Islet precursor cell (in vitro differentiated cells): ENCODE measurements around the gene AUTS2.

ENCODE experiments used
- DNase-seq: peaks from one replicate; pipeline ENCODE4 v3.0.0-alpha.2; 2018

AUTS2 gene

DNA sequence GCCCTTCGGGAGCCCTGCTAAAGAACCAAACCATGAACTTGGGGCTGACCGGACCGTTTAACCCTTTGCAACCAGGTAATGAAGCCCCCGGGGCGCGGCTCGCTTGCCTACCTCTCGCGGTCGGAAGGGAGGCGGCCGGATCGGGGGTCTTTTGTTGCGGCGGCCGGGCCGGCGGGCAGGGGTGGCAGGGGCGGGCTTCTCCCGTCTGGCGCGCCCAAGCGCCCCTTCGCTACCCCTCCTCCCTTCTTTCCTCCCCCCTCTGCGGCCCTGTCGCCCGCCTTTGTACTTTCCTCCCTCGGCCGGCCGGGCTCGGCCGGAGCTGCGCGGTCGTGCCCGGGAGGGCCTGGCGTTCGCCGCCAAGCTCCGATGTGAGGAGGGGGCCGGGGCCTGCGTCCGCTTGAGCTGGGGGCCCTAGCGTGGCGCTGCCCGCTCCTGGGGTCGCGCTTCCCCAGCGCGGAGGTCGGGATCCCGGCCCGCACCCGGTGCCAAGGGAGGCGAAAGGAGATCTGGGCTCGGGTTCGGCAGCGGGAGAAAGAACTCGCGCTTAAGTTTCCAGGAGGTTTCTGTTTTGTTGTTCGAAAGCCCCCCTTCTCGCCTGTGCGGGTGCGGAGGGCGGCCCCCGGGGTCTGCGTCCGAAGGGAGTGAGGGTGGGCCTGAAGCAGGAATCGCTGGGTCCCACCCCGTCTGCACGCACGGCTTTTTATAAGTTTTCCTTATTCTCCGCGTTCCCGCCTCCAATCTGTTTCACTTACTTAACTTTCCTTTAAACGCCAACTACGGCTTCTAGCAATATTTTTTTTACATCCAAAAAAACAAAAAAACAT is 1096.9 kb downstream of the AUTS2 start:
- DNase-seq: no peak

- no peak for DNase-seq
Observed at GRCh38 chr7:70695795-70696083, 1097.5 kb downstream of the AUTS2 start.

- no peak for DNase-seq
Observed at GRCh38 chr7:70696201-70696754, 1098.0 kb downstream of the AUTS2 start.

DNA sequence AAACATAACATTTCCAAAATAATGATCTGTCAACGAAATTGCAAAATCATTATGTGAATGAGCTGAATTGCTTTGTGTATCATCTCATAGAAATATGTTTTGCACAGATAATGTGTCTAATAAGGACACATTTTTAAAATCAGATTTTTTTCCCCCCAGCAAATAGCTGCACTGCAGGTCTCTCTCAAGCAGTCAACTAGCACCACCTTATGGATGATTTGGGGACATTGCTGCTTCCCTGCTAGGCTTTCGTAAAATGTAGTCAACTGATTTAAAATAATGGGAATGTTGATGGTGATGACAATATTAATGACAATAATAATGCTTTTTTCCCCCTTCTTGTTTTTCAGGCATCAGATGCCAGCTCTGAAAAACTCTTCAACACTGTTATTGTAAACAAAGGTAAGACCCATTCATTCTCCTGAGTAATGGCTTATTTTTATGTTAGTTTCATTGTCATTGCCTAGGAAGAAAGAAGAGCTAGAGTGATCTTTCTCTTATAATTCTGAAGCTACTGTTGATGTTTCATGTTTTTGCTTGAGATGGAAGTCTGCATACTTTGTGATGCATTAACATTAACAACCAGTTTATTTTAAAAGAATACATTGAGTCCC is 1100.1 kb downstream of the AUTS2 start:
- no peak for DNase-seq

DNA sequence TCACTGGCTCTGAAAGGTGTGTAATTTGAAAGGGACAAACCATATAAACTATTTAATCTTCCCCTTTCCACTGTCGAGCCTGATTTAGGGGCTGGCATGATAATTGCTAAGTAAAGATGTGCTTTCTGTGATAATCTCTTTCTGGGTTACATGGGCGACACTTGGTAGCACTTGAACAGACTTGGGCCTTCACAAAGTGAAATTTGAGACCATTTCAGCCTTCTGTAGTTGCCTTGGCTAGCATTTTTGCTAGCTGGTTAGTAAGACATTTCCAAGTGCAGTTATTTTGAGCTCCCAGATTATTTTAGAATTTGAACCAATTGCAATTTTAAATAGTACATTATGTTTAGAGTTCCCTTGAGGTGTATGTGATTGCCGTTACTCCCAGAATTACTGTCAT is 1101.0 kb downstream of the AUTS2 start:
- no peak for DNase-seq

DNA sequence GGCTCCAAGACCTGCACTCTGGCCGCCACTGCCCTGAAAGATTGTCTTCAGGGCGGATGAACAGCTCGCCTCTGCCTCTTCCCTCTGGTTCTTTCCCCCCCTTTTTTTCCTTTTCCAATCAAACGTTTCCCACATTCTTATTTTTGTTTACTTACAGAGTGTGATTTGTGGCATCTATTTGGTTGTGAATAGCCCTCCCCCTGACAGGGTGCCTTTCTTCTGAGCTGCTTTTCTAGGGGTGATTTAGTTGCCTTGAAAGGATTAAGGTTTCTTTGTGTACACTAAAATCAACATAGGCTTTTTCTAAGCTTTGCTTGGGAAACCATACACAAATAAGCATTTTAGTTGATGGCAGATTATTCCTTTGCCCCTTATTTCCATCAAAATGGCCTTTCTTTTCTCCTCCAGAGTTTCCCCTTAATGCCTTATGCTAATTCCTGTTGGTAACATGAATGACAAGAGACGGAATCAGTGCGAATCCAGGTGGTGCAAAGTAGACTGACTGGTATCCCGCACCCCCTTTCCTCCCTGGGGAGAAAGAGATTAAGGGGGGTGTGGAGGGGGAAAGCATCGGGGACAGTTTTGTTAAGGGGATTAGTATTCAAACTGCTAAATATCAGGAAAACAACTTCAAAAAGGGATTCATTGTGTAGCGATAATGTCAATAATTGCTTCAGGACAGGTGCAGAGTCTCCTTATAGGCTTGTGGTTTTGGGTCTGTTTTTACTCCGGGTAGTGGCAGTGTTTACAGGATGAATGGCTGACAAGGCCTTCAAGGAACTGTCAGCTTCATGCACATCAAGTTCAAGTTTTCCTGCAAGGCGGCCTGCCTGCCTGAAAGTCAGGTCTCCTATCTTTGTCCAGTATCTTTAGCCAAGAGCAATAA is 1102.0 kb downstream of the AUTS2 start:
- DNase-seq: no peak

DNA sequence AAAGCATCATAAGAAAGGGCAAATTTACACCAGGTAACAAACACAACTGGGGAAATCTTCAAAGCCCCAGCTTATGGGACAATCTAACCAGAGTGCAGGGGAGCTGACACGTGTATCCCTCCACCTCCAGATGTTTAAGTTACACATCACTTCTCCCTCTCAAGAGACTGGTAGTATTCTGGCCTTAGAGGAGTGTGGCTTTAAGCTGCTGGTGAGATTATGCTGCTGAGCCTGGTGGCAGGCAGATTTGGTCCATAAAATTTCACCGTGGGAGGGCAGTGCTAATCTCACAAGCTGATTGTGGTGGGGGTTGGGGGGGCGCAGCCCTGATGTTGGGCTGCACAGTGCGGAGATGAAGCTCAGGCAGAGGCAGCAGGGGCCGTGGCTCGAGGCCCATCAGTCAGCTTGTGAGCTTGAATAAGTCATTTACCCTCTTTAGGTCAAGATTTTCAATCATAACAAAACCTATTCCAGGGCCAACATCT is 1102.7 kb downstream of the AUTS2 start:
- DNase-seq: no peak

GRCh38 chr7:70701477-70701876 is 1103.2 kb downstream of the AUTS2 start:
- no peak for DNase-seq

DNA sequence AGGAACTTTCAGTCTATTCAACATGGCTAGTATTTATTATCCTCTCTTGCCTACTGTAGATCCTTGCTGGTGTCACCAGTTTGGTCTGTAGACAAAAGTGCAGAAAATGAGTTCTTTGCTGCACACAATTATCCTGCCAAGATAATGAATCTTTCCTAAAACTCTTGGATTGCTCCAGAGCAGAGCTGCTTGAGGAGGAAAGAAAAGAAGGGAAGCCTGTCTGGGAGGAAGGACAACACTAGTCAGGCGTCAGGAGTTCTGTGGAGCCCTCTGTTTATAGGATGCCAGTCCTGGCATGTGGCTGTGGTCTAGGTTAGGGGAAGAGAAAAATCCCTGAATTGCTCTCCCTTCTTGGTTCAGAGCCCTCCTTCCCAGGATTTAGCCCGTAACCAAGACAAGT is 1103.7 kb downstream of the AUTS2 start:
- no peak for DNase-seq

DNA sequence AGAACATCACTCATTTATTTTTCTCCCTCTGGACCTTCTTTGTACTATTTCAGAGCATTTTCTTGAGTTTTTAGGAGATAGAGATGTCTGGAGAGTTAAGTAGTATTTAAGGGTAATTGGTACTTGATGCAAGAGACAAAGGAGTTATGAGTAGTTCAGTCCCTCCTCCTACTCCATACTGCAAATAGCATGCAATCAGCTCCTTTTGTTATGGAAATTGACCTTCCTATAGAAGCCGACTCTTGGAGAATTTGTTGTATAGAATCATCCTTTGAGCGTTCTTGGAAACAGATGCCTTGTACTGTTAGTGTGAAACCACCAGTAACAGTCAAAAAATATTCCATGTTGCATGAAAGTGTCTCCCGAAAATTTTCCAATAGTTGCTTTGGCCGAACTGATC is 1105.5 kb downstream of the AUTS2 start:
- DNase-seq: no peak

DNA sequence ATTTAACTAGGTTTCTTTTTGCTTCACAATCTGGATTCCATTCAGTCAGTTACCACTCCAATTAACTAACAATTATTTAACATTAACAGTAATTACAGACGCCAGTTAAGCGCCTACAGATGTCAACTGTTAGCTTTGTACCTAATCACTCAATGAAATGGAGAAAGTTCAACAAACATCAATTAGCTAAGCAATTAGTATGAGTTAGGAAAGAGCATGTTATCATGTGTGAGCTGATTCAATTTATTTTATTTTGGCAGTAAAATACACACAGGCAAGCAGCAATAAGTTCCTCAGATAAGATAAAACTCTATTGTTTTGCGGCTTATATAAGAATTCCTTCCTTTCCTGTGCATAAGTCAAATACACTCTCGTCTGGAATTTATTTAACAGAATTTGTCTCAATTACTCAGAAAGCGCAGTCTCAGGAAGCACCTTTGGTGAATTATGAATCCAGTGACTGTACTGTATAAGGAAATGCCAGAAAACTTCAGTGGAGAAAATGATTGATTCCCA is 1106.6 kb downstream of the AUTS2 start:
- DNase-seq: no peak

- no peak for DNase-seq
Observed at GRCh38 chr7:70706204-70706603, 1107.9 kb downstream of the AUTS2 start.

DNA sequence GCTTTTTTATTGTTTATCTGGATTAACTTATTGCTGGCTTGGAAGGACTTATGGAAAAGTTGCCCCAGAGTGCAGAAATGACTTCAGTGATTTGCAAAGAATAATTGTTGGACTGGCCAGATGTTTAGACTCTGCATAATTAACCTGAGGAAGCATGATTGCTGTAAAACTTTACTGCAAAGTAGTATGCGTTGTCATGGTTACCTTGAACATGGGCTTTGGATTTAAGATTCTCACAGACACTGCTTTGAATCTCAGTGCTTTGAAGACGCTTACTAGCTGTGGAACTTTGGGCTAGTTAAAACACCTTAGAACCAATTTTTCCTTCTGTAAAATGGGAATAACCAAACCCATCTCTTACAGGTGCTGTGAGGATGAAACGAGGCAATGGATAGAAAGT is 1108.4 kb downstream of the AUTS2 start:
- DNase-seq: no peak

- DNase-seq: peak; percentile 67
Observed at GRCh38 chr7:70707823-70708243, 1109.6 kb downstream of the AUTS2 start.

GRCh38 chr7:70710011-70710480 is 1111.8 kb downstream of the AUTS2 start:
- peak; percentile 80 for DNase-seq

DNA sequence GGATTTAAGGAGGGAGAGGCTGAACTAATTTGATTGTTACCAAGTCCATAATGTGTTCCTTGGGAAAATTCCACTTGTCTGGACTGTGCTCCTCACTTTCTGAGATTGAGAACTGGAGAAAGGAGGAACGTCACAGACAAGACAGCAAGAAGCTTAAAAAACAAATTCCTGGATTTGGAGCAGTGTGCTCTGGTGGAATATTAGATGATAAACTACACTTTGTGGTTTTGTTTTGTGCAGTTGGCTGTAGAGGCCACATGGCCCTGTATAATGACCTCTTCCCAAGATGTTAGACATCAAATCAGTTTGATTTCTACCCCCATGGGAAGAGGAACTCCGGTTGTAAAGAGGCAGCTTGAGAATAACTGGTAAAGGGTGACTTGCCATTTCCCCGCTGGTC is 1112.4 kb downstream of the AUTS2 start:
- DNase-seq: no peak

GRCh38 chr7:70711452-70711851 is 1113.2 kb downstream of the AUTS2 start:
- no peak for DNase-seq

- DNase-seq: no peak
Observed at GRCh38 chr7:70712942-70713341, 1114.7 kb downstream of the AUTS2 start.

DNA sequence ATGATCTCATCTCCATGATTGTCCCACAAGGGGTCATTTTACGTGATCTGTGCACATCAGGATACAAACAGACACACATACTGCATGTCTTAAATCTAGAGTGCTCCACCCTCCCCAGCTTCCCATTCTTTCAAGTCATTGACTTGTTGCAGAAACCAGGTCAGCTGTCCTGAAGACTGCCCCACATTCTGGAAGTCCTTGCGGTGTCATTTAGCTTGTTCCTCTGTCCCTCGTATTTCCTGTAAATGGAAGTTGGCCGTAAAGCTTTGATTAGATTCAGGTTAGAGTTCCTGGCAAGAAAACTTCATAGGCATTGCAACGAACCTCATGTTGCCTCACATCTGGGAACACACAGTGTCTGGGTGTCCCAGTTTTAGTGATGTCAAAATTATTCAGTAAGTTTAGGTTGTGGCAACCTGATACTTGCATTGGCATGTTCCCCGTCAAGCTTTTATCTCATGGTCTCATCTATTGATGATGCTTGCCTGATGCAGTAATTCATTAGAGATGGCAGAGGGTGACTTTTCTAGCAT is 1116.3 kb downstream of the AUTS2 start:
- no peak for DNase-seq

- DNase-seq: no peak
Observed at GRCh38 chr7:70717553-70718329, 1119.5 kb downstream of the AUTS2 start.

GRCh38 chr7:70719125-70719524 is 1120.8 kb downstream of the AUTS2 start:
- DNase-seq: no peak
